ENCODE data around the gene DTNB.
"Not testable (repeated sequence)": the region's sequence is repeated elsewhere in the genome, so short reads cannot be mapped to it uniquely, and the experiment has no call there.

Gene DTNB

DNA sequence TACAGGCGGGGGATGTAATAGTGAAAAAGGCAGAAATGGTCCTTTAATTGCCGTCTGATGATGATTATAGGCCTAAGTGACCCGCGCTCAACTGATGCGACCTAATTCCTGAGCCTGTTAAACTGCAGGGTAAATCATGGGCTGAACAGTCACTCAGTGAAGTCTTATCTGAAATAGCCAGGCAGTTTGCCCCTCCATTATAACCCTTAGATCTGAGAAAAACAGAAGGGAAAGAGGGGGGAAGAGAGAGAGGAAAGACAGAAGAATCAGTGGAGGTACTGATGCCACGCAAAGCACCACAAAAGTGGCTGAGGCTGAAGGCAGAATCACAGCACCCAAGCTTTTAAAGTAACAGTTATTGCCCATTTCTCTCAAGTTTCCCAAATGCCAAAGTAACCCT lies 258.6 kb downstream of the DTNB start (continued):
- TF ChIP-seq, protein P1, sequence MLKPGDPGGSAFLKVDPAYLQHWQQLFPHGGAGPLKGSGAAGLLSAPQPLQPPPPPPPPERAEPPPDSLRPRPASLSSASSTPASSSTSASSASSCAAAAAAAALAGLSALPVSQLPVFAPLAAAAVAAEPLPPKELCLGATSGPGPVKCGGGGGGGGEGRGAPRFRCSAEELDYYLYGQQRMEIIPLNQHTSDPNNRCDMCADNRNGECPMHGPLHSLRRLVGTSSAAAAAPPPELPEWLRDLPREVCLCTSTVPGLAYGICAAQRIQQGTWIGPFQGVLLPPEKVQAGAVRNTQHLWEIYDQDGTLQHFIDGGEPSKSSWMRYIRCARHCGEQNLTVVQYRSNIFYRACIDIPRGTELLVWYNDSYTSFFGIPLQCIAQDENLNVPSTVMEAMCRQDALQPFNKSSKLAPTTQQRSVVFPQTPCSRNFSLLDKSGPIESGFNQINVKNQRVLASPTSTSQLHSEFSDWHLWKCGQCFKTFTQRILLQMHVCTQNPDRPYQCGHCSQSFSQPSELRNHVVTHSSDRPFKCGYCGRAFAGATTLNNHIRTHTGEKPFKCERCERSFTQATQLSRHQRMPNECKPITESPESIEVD (tag by site-specific recombination; IDR thresholded peaks at IDR 0.05): no peak
- TF ChIP-seq ZNF266 (tag by site-specific recombination; IDR thresholded peaks at IDR 0.05; ENCODE audit: low read depth): no peak
- TF ChIP-seq ZNF248 (tag by site-specific recombination; IDR thresholded peaks at IDR 0.05): no peak
- TF ChIP-seq ZNF114 (tag by site-specific recombination; IDR thresholded peaks at IDR 0.05): no peak
- TF ChIP-seq ZNF184 (tag by site-specific recombination; IDR thresholded peaks at IDR 0.05): no peak

DNA sequence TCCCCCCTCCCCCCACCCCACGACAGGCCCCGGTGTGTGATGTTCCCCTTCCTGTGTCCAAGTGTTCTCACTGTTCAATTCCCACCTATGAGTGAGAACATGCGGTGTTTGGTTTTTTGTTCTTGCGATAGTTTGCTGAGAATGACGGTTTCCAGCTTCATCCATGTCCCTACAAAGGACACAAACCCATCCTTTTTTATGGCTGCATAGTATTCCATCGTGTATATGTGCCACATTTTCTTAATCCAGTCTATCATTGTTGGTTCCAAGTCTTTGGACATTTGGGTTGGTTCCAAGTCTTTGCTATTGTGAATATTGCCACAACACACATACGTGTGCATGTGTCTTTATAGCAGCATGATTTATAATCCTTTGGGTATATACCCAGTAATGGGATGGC lies 260.0 kb downstream of the DTNB start:
- CTCF ChIA-PET, POLR2A ChIA-PET: not testable (repeated sequence)

DNA sequence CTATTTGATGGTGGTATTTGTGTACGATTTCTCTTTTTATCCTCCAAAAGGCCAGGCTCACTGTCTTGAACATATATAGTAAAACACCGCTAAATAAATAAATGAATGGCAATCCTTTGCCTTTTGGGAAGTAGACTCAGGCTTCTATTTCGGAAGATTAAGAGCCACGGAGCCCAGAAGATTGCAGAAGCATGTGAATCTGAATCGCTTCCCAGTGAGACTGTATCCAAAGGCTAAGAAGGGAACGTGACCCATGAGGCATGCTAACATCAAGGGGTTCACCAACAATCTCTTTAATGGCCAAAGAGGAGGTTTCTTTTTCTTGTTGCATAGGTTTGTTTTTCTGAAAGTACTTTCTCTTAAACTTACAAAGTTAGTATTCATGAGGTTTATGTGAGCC lies 261.6 kb downstream of the DTNB start:
- POLR2A ChIA-PET: no interaction called here
- TF ChIP-seq ZNF112 (tag by site-specific recombination; IDR thresholded peaks at IDR 0.05) (no peak), OSR2 (tag by site-specific recombination; IDR thresholded peaks at IDR 0.05) (no peak), ZNF561 (tag by site-specific recombination; IDR thresholded peaks at IDR 0.05; ENCODE audit: borderline replicate concordance) (no peak), FEZF1 (tag by site-specific recombination; IDR thresholded peaks at IDR 0.05) (no peak), ZNF768 (tag by site-specific recombination; IDR thresholded peaks at IDR 0.05) (no peak), ZNF169 (tag by site-specific recombination; IDR thresholded peaks at IDR 0.05) (no peak), TCF7L2 (IDR thresholded peaks at IDR 0.05; ENCODE audit: borderline replicate concordance, low read depth, low read length) (no peak), ZNF133 (tag by site-specific recombination; IDR thresholded peaks at IDR 0.05) (no peak), RBAK (tag by site-specific recombination; IDR thresholded peaks at IDR 0.05) (no peak), ZNF501 (tag by site-specific recombination; IDR thresholded peaks at IDR 0.05) (no peak), HOXC10 (CRISPR knock-in tag; IDR thresholded peaks at IDR 0.05) (no peak), ZNF792 (tag by site-specific recombination; IDR thresholded peaks at IDR 0.05) (no peak)
- TF ChIP-seq, protein P2, sequence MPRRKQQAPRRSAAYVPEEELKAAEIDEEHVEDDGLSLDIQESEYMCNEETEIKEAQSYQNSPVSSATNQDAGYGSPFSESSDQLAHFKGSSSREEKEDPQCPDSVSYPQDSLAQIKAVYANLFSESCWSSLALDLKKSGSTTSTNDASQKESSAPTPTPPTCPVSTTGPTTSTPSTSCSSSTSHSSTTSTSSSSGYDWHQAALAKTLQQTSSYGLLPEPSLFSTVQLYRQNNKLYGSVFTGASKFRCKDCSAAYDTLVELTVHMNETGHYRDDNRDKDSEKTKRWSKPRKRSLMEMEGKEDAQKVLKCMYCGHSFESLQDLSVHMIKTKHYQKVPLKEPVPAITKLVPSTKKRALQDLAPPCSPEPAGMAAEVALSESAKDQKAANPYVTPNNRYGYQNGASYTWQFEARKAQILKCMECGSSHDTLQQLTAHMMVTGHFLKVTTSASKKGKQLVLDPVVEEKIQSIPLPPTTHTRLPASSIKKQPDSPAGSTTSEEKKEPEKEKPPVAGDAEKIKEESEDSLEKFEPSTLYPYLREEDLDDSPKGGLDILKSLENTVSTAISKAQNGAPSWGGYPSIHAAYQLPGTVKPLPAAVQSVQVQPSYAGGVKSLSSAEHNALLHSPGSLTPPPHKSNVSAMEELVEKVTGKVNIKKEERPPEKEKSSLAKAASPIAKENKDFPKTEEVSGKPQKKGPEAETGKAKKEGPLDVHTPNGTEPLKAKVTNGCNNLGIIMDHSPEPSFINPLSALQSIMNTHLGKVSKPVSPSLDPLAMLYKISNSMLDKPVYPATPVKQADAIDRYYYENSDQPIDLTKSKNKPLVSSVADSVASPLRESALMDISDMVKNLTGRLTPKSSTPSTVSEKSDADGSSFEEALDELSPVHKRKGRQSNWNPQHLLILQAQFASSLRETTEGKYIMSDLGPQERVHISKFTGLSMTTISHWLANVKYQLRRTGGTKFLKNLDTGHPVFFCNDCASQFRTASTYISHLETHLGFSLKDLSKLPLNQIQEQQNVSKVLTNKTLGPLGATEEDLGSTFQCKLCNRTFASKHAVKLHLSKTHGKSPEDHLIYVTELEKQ (tag by site-specific recombination; IDR thresholded peaks at IDR 0.05; ENCODE audit: borderline replicate concordance): no peak
- TF ChIP-seq, protein P3, sequence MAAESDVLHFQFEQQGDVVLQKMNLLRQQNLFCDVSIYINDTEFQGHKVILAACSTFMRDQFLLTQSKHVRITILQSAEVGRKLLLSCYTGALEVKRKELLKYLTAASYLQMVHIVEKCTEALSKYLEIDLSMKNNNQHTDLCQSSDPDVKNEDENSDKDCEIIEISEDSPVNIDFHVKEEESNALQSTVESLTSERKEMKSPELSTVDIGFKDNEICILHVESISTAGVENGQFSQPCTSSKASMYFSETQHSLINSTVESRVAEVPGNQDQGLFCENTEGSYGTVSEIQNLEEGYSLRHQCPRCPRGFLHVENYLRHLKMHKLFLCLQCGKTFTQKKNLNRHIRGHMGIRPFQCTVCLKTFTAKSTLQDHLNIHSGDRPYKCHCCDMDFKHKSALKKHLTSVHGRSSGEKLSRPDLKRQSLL (tag by site-specific recombination; IDR thresholded peaks at IDR 0.05): no peak
- TF ChIP-seq, protein P4, sequence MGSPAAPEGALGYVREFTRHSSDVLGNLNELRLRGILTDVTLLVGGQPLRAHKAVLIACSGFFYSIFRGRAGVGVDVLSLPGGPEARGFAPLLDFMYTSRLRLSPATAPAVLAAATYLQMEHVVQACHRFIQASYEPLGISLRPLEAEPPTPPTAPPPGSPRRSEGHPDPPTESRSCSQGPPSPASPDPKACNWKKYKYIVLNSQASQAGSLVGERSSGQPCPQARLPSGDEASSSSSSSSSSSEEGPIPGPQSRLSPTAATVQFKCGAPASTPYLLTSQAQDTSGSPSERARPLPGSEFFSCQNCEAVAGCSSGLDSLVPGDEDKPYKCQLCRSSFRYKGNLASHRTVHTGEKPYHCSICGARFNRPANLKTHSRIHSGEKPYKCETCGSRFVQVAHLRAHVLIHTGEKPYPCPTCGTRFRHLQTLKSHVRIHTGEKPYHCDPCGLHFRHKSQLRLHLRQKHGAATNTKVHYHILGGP (tag by site-specific recombination; IDR thresholded peaks at IDR 0.05): no peak
- TF ChIP-seq, protein P5, sequence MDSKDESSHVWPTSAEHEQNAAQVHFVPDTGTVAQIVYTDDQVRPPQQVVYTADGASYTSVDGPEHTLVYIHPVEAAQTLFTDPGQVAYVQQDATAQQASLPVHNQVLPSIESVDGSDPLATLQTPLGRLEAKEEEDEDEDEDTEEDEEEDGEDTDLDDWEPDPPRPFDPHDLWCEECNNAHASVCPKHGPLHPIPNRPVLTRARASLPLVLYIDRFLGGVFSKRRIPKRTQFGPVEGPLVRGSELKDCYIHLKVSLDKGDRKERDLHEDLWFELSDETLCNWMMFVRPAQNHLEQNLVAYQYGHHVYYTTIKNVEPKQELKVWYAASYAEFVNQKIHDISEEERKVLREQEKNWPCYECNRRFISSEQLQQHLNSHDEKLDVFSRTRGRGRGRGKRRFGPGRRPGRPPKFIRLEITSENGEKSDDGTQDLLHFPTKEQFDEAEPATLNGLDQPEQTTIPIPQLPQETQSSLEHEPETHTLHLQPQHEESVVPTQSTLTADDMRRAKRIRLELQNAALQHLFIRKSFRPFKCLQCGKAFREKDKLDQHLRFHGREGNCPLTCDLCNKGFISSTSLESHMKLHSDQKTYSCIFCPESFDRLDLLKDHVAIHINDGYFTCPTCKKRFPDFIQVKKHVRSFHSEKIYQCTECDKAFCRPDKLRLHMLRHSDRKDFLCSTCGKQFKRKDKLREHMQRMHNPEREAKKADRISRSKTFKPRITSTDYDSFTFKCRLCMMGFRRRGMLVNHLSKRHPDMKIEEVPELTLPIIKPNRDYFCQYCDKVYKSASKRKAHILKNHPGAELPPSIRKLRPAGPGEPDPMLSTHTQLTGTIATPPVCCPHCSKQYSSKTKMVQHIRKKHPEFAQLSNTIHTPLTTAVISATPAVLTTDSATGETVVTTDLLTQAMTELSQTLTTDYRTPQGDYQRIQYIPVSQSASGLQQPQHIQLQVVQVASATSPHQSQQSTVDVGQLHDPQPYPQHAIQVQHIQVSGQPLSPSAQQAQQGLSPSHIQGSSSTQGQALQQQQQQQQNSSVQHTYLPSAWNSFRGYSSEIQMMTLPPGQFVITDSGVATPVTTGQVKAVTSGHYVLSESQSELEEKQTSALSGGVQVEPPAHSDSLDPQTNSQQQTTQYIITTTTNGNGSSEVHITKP (tag by site-specific recombination; IDR thresholded peaks at IDR 0.05): no peak
- TF ChIP-seq, protein P6, sequence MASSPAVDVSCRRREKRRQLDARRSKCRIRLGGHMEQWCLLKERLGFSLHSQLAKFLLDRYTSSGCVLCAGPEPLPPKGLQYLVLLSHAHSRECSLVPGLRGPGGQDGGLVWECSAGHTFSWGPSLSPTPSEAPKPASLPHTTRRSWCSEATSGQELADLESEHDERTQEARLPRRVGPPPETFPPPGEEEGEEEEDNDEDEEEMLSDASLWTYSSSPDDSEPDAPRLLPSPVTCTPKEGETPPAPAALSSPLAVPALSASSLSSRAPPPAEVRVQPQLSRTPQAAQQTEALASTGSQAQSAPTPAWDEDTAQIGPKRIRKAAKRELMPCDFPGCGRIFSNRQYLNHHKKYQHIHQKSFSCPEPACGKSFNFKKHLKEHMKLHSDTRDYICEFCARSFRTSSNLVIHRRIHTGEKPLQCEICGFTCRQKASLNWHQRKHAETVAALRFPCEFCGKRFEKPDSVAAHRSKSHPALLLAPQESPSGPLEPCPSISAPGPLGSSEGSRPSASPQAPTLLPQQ (tag by site-specific recombination; IDR thresholded peaks at IDR 0.05): no peak

More for the DNA sequence above, 260.0 kb downstream of the DTNB start:
- not testable (repeated sequence) for H3K4me3 ChIP-seq (ENCODE audit: low read depth, low read length); H3K36me3 ChIP-seq (ENCODE audit: control insufficient read depth in 2 of 2, insufficient read depth in 1 of 2, low read length in 2 of 2); H3K9me3 ChIP-seq (ENCODE audit: control insufficient read depth, insufficient read depth, low read depth, low read length); H3K27ac ChIP-seq (ENCODE audit: extremely low read depth, low read depth, low read length); H3K4me1 ChIP-seq (ENCODE audit: control insufficient read depth, insufficient read depth, low read length)
- peak; percentile 91 for TF ChIP-seq ZNF146 (tag by site-specific recombination; IDR thresholded peaks at IDR 0.05)

More for the DNA sequence above, 261.6 kb downstream of the DTNB start:
- Histone ChIP-seq H3K36me3 (ENCODE audit: control insufficient read depth in 2 of 2, insufficient read depth in 1 of 2, low read length in 2 of 2) (no peaks in the 10 kb centered on the region), H3K4me3 (ENCODE audit: low read depth, low read length) (no peak overlapping the region), H3K4me1 (ENCODE audit: control insufficient read depth, insufficient read depth, low read length) (no peaks in the 10 kb centered on the region), H3K9me3 (ENCODE audit: control insufficient read depth, insufficient read depth, low read depth, low read length) (no peaks in the 10 kb centered on the region), H3K27ac (ENCODE audit: extremely low read depth, low read depth, low read length) (no peak overlapping the region)
- CTCF ChIA-PET: no interaction called here
